GM18519 (cell line): ENCODE measurements around the gene FARP2.
"Not testable (repeated sequence)": the region's sequence is repeated elsewhere in the genome, so short reads cannot be mapped to it uniquely, and the experiment has no call there.

Experiments
- ATAC-seq: cut with Tn5 transposase; IDR thresholded peaks from one replicate; pipeline ENCODE4 v1.9.1; 2021; ENCODE audit warnings: mild to moderate bottlenecking, moderate library complexity; ENCODE audit not compliant: unreplicated experiment, low FRiP score

Gene FARP2

GRCh38 chr2:241399941-241400922 lies 44.1 kb downstream of the FARP2 start:
- no peak for ATAC-seq

GRCh38 chr2:241408849-241409248 lies 52.8 kb downstream of the FARP2 start:
- ATAC-seq, result no peak

- no peak for ATAC-seq
Observed at GRCh38 chr2:241410739-241411176, 54.7 kb downstream of the FARP2 start.

GRCh38 chr2:241412144-241412543 lies 56.1 kb downstream of the FARP2 start:
- no peak for ATAC-seq

GRCh38 chr2:241413501-241413900 lies 57.4 kb downstream of the FARP2 start:
- ATAC-seq, result not testable (repeated sequence)

GRCh38 chr2:241413929-241414580 lies 58.0 kb downstream of the FARP2 start:
- ATAC-seq, result no peak

GRCh38 chr2:241415196-241415595 lies 59.1 kb downstream of the FARP2 start:
- no peak for ATAC-seq

GRCh38 chr2:241417626-241418025 lies 61.5 kb downstream of the FARP2 start:
- ATAC-seq, result no peak

GRCh38 chr2:241421330-241421729 lies 65.2 kb downstream of the FARP2 start:
- no peak for ATAC-seq

GRCh38 chr2:241421942-241422341 lies 65.9 kb downstream of the FARP2 start:
- not testable (repeated sequence) for ATAC-seq

- ATAC-seq, result no peak
Observed at GRCh38 chr2:241422350-241422749, 66.3 kb downstream of the FARP2 start.

- ATAC-seq, result not testable (repeated sequence)
Observed at GRCh38 chr2:241423489-241423888, 67.4 kb downstream of the FARP2 start.

- ATAC-seq, result no peak
Observed at GRCh38 chr2:241425368-241425767, 69.3 kb downstream of the FARP2 start.

GRCh38 chr2:241430178-241430577 lies 74.1 kb downstream of the FARP2 start:
- ATAC-seq, result no peak

GRCh38 chr2:241432824-241433448 lies 76.9 kb downstream of the FARP2 start:
- ATAC-seq, result no peak

GRCh38 chr2:241437179-241437578 lies 81.1 kb downstream of the FARP2 start:
- ATAC-seq, result no peak

- ATAC-seq, result no peak
Observed at GRCh38 chr2:241441492-241441891, 85.4 kb downstream of the FARP2 start.

GRCh38 chr2:241443486-241444223 lies 87.6 kb downstream of the FARP2 start:
- no peak for ATAC-seq

- ATAC-seq, result no peak
Observed at GRCh38 chr2:241445426-241445825, 89.3 kb downstream of the FARP2 start.

- not testable (repeated sequence) for ATAC-seq
Observed at GRCh38 chr2:241450092-241450491, 94.0 kb downstream of the FARP2 start.
